GM18909 (cell line): ENCODE results near the gene LTBP1.
"Not testable (repeated sequence)": the region's sequence is repeated elsewhere in the genome, so short reads cannot be mapped to it uniquely, and the experiment has no call there.

Experiments used
- ATAC-seq: cut with Tn5 transposase; IDR thresholded peaks from one replicate; pipeline ENCODE4 v1.9.1; 2021; ENCODE audit warnings: mild to moderate bottlenecking; ENCODE audit not compliant: unreplicated experiment, poor library complexity

LTBP1 gene

DNA sequence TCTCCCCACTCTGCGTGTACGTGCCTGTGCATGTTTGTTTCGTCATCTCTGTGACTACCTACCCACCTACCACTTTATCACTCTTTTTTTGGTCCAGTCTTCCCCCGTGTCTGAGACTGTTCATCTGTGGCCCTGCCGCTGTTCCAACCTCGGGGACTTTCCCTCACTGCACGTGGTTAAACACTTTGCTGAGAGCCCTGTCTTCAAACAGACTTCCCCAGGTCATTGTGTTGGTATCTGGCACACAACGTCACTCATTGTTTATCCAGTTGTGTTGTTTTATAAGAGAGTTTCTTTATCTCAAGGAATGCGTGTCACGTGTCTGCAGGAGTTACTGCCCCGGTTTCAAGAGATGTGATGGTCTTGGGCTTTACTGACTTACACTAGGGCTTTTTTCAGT lies 267.7 kb downstream of the LTBP1 start:
- ATAC-seq = no peak

- ATAC-seq = no peak
Observed at GRCh38 chr2:33214857-33215256, 268.1 kb downstream of the LTBP1 start.

- no peak for ATAC-seq
Observed at GRCh38 chr2:33215299-33215698, 268.5 kb downstream of the LTBP1 start.

GRCh38 chr2:33215983-33216382 lies 269.2 kb downstream of the LTBP1 start:
- ATAC-seq = no peak

DNA sequence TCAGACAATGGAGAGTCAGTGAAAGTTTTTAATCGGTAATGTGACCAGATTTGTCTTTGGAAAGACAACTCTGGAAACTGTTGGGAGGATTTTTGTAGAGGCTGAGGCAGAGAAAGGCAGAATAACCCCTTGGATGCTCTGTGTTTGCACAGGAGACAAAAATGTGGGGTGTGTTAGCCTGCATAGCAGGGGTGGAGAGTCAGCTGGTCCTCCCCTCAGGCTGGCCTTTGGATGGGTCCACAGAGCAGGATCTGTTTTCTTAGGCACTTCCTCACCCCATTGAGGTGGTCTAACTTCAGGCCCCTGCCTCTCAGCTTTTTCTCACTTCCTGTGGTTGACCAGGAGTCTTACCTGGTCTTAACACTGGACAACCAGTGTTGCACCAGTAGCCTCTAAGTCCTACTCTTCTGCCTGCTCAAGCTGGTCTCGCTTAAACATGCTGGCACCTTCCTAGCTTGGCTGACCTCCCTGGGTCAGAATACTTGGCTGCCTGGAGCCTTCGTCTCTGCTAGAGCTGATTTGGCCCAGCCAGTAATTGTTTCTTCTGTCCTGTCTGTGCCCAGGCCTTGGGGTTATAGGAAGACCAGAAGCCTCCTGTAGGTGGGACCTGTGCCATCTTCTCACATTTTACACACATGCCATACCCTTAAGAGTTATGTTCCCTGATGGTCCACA lies 269.9 kb downstream of the LTBP1 start:
- no peak for ATAC-seq

GRCh38 chr2:33217406-33217805 lies 270.7 kb downstream of the LTBP1 start:
- no peak for ATAC-seq

GRCh38 chr2:33219114-33219513 lies 272.4 kb downstream of the LTBP1 start:
- ATAC-seq = no peak

DNA sequence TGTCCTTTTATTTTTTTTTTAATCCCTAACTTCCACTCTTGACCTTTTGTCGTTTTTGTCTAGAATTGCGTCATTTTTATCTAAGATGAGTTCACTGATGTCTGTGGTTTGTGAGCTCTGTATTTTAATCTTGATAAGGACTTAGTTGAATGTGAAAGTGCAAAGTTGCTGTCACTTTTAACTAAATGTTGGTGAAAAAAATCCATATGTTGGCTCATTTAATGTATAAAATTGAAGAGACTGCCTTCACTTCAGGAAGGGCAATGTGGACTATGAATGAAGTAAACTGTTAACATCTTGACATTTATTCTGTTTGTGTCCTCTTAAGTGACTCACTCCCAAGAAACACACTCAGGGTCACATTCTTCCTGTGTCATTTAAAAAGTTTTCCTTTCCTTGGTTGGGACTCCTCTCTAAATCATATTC lies 273.1 kb downstream of the LTBP1 start:
- no peak for ATAC-seq

GRCh38 chr2:33220533-33220932 lies 273.8 kb downstream of the LTBP1 start:
- no peak for ATAC-seq

DNA sequence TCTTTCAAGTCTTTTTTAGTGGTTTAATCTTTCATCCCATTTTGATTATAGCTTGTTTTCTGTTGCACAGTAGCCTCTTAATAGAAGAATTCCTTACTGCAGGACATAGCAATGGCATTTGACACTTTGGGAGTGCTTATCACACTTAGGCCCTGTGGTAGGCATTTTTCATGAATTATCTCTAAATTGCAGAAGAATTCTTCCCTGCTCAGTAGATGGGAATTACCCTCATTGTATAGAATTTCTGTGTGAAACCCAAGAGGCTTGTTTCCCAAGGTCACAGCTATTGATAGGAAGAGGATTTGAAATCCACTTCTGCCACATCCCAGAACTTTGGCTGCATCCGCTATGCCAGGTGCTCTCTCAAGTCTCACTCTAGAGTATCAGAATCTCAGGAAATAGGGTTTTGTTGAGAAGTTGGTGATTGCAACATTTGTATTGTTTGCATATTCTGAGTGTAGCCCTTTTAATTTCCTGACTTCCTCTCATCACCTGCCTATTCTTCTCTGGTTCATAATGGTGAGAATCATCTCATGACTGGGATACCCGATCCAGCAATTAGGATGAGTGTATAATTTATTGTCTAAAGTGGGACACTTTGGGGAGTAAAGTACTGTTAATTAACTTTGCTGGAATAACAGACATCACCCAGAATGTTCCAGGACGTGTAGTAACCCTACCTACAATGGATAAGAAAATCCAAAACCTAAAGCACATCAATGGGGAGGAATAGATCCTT lies 274.5 kb downstream of the LTBP1 start:
- no peak for ATAC-seq

GRCh38 chr2:33222309-33222708 lies 275.6 kb downstream of the LTBP1 start:
- ATAC-seq = no peak

- ATAC-seq = no peak
Observed at GRCh38 chr2:33223856-33224255, 277.1 kb downstream of the LTBP1 start.

DNA sequence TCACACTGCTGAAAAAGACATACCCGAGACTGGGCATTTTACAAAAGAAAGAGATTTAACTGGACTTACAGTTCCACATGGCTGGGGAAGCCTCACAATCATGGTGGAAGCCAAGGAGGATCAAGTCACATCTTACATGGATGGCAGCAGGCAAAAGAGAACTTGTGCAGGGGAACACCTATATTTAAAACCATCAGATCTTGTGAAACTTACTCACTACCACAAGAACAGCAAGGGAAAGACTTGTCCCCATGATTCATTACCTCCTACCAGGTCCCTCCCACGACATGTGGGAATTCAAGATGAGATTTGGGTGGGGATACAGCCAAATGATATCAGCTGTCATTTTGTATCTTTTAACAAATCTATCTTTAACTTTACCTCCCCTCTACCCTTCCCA lies 278.6 kb downstream of the LTBP1 start:
- ATAC-seq = no peak

DNA sequence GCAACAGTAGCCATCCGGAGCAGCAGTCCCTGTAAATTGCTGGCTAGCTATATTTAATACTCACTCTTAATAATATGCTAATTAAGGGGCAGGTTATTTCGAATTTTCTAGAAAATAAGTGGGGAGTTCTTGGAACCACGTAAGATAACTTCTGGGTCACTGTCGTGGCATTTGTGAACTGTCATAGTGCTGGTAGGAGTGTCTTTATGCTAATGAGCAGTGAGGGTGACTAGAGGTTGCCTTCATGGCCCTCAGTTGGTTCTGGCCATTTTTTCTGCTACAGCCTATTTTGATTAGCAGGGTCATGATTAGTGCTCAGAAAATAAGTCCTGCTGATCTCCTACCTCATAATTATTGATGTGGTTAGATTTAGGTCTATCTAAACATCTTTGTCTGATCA lies 279.8 kb downstream of the LTBP1 start:
- no peak for ATAC-seq

GRCh38 chr2:33229646-33230045 lies 282.9 kb downstream of the LTBP1 start:
- no peak for ATAC-seq

- ATAC-seq = no peak
Observed at GRCh38 chr2:33230195-33230594, 283.4 kb downstream of the LTBP1 start.

GRCh38 chr2:33230842-33231241 lies 284.1 kb downstream of the LTBP1 start:
- no peak for ATAC-seq

GRCh38 chr2:33235559-33235958 lies 288.8 kb downstream of the LTBP1 start:
- ATAC-seq = not testable (repeated sequence)

DNA sequence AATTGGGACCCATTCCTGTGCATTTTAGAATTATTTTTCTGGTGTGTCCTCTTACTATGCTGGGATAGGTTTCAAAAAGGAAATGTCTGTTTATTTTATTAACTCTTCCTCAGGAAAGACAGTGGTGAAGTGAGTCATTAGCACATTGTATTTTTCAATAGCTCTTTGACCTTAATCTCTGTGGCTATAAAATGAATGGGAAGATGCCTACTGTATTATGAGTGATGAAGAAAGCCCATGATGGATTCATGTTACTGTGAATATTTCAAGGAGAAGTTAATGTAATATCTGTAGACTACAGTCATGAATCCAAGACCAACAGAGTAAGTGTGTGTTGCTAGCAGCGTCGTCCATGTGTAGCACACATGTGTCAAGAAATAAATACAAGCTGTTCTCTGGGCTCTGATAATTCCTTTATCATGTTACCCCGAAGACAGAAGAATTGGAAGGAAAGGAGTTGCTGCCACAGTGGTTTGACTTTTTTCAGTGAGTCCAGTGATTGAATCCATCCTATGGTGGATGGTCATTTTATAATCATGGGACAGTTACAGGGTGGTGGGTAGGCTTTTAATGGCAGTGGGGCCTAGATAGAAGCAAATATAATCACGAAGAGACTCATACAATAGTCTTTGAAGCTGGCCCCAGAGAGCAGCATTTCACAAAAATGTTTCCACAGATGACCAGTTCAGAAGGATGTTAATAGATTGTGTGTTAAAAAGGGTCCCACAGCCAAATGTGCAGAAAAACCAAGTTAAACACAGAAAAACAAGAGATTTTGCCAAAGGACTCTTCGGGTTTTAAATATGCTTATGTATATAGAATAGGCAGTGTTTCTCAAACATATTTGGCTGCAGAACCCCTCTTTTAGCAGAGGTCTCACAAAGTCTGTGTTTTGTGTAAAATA lies 290.0 kb downstream of the LTBP1 start:
- ATAC-seq = no peak

- no peak for ATAC-seq
Observed at GRCh38 chr2:33238111-33238510, 291.4 kb downstream of the LTBP1 start.

- no peak for ATAC-seq
Observed at GRCh38 chr2:33240178-33240577, 293.4 kb downstream of the LTBP1 start.
